OCI-M2 (cell line): ENCODE data around the gene ARPC3.
"Not testable (repeated sequence)": the region's sequence is repeated elsewhere in the genome, so short reads cannot be mapped to it uniquely, and the experiment has no call there.

ENCODE experiments used
- DNase-seq: peaks from one replicate; lab custom pipeline; 2025; ENCODE audit not compliant: unreplicated experiment; lab: John Stamatoyannopoulos, UW

The ARPC3 gene

GRCh38 chr12:110449799-110450497 lies at the start of gene ARPC3:
ARPC3 (minus strand) TSS chr12:110450337; CDS start chr12:110450260, 77 bp downstream.
- peak; percentile 56 for DNase-seq

GRCh38 chr12:110498984-110499706 lies 49.0 kb upstream of the ARPC3 start:
- no peak for DNase-seq

- DNase-seq: no peak
Measured at GRCh38 chr12:110475426-110475825, 25.3 kb upstream of the ARPC3 start.

GRCh38 chr12:110468214-110469048 lies 18.3 kb upstream of the ARPC3 start, which contains the start of the genes FAM216A and GPN3:
FAM216A (plus strand) TSS chr12:110468845; CDS start chr12:110468876, 31 bp downstream.
GPN3 (minus strand) TSS chr12:110468257; CDS start chr12:110468203, 54 bp downstream.
- peak; percentile 85 for DNase-seq

GRCh38 chr12:110467847-110468213 lies 17.7 kb upstream of the ARPC3 start:
- DNase-seq: no peak

GRCh38 chr12:110466791-110467190 lies 16.7 kb upstream of the ARPC3 start:
- no peak for DNase-seq

GRCh38 chr12:110465765-110466164 lies 15.6 kb upstream of the ARPC3 start:
- not testable (repeated sequence) for DNase-seq

- DNase-seq: no peak
Measured at GRCh38 chr12:110465024-110465423, 14.9 kb upstream of the ARPC3 start.

GRCh38 chr12:110461189-110461588 lies 11.1 kb upstream of the ARPC3 start:
- DNase-seq: not testable (repeated sequence)

GRCh38 chr12:110458756-110459155 lies 8.6 kb upstream of the ARPC3 start:
- DNase-seq: no peak

- no peak for DNase-seq
Measured at GRCh38 chr12:110453569-110454296, 3.6 kb upstream of the ARPC3 start.

- DNase-seq: no peak
Measured at GRCh38 chr12:110451263-110451662, 1.1 kb upstream of the ARPC3 start.

GRCh38 chr12:110444455-110444854 lies 5.7 kb downstream of the ARPC3 start:
- no peak for DNase-seq

- no peak for DNase-seq
Measured at GRCh38 chr12:110436231-110436630, 13.9 kb downstream of the ARPC3 start.

- no peak for DNase-seq
Measured at GRCh38 chr12:110431957-110432587, 18.1 kb downstream of the ARPC3 start.

GRCh38 chr12:110429676-110430075 lies 20.5 kb downstream of the ARPC3 start:
- DNase-seq: not testable (repeated sequence)

GRCh38 chr12:110426406-110426805 lies 23.7 kb downstream of the ARPC3 start:
- no peak for DNase-seq

- no peak for DNase-seq
Measured at GRCh38 chr12:110424237-110424636, 25.9 kb downstream of the ARPC3 start.

GRCh38 chr12:110421701-110422100 lies 28.4 kb downstream of the ARPC3 start:
- DNase-seq: no peak

- no peak for DNase-seq
Measured at GRCh38 chr12:110421159-110421661, 28.9 kb downstream of the ARPC3 start.
